DOHH2 (cell line): ENCODE measurements around the gene VPS4A.

Experiments used
- H3F3A ChIP-seq: fragments of 200-600 bp; sonication (generic), shearing (Covaris generic); 2 replicates; pipeline ENCODE4 v1.6.0; 2016; ENCODE audit warnings: antibody characterized with exemption, mild to moderate bottlenecking; ENCODE audit not compliant: control insufficient read depth, insufficient read depth
- H3K27ac ChIP-seq: fragments of 200-600 bp; sonication (generic); 2 replicates; pipeline ENCODE4 v1.5.1; 2014; ENCODE audit warnings: low read depth, mild to moderate bottlenecking, low read length, moderate library complexity
- H3K27me3 ChIP-seq: fragments of 200-600 bp; sonication (generic); 2 replicates; pipeline ENCODE4 v1.6.1; 2014; ENCODE audit warnings: mild to moderate bottlenecking, low read length, mixed read lengths; ENCODE audit not compliant: control insufficient read depth
- H3K36me3 ChIP-seq: fragments of 200-600 bp; sonication (generic); 2 replicates; pipeline ENCODE4 v1.6.1; 2014; ENCODE audit warnings: mild to moderate bottlenecking, low read length, moderate library complexity, mixed read lengths; ENCODE audit not compliant: control insufficient read depth
- H3K4me1 ChIP-seq: fragments of 200-600 bp; sonication (generic); 2 replicates; pipeline ENCODE4 v1.6.1; 2014; ENCODE audit warnings: mild to moderate bottlenecking, low read length, mixed read lengths; ENCODE audit not compliant: control insufficient read depth
- H3K4me2 ChIP-seq: fragments of 200-600 bp; sonication (generic); 2 replicates; pipeline ENCODE4 v1.6.0; 2014; ENCODE audit warnings: mild to moderate bottlenecking, low read length, moderate library complexity
- H3K4me3 ChIP-seq: fragments of 200-600 bp; sonication (generic); 2 replicates; pipeline ENCODE4 v1.5.1; 2014; ENCODE audit warnings: mild to moderate bottlenecking, low read length, mixed read lengths
- H3K79me2 ChIP-seq: fragments of 200-600 bp; sonication (generic); 2 replicates; pipeline ENCODE4 v1.6.1; 2014; ENCODE audit warnings: mild to moderate bottlenecking, low read length, mixed read lengths; ENCODE audit not compliant: control insufficient read depth
- H3K9me2 ChIP-seq: fragments of 200-600 bp; sonication (generic); replicated peaks from 2 replicates; pipeline ENCODE4 v1.6.1; 2014; ENCODE audit warnings: mild to moderate bottlenecking, low read length, mixed read lengths; ENCODE audit not compliant: control insufficient read depth
- H3K9me3 ChIP-seq: fragments of 200-600 bp; sonication (generic); 2 replicates; pipeline ENCODE4 v1.6.1; 2014; ENCODE audit warnings: antibody characterized with exemption, low read length, mixed read lengths; ENCODE audit not compliant: control insufficient read depth, insufficient read depth
- H4K20me1 ChIP-seq: fragments of 200-600 bp; sonication (generic); 2 replicates; pipeline ENCODE4 v1.6.0; 2014; ENCODE audit warnings: low read depth, mild to moderate bottlenecking, antibody characterized with exemption, low read length, moderate library complexity; ENCODE audit not compliant: control insufficient read depth, insufficient read depth
- CTCF ChIP-seq: fragments of 200-600 bp; sonication (generic); IDR thresholded peaks from one replicate; pipeline ENCODE4 v1.5.1; 2014; ENCODE audit warnings: antibody characterized with exemption, mild to moderate bottlenecking, low read depth, low read length; ENCODE audit not compliant: poor library complexity, severe bottlenecking
- EZH2phosphoT487 ChIP-seq: fragments of 200-600 bp; sonication (generic); IDR thresholded peaks from 2 replicates; pipeline ENCODE4 v1.6.1; 2017; ENCODE audit warnings: borderline replicate concordance, mild to moderate bottlenecking, antibody characterized with exemption, low read length, moderate library complexity, mixed read lengths

The VPS4A gene

GRCh38 chr16:69311533-69312387 is 610 bp downstream of the VPS4A start:
- Histone ChIP-seq H3K9me3 (no peaks in the 10 kb centered on the region), H3K36me3 (peaks cover 43% of the 10 kb centered on the region), H3K9me2 (no peaks in the 10 kb centered on the region), H3K27ac (peak overlapping the region; percentile 61), H3K4me3 (peak overlapping the region; percentile 95), H3K79me2 (peaks cover 55% of the 10 kb centered on the region), H3K4me1 (peaks cover 12% of the 10 kb centered on the region), H3K4me2 (peak overlapping the region; percentile 81), H3K27me3 (no peaks in the 10 kb centered on the region), H4K20me1 (peaks cover 6% of the 10 kb centered on the region), H3F3A (peaks cover 13% of the 10 kb centered on the region)
- TF ChIP-seq CTCF (peak; percentile 44), EZH2phosphoT487 (no peak)

GRCh38 chr16:69313469-69313868 is 2.3 kb downstream of the VPS4A start:
- Histone ChIP-seq H3K4me3 (no peak overlapping the region), H4K20me1 (peaks cover 6% of the 10 kb centered on the region), H3F3A (peaks cover 6% of the 10 kb centered on the region; the same call in 1 of the 2 replicates), H3K27ac (no peak overlapping the region), H3K4me2 (no peak overlapping the region), H3K79me2 (peaks cover 60% of the 10 kb centered on the region), H3K36me3 (peaks cover 53% of the 10 kb centered on the region), H3K9me3 (no peaks in the 10 kb centered on the region), H3K27me3 (no peaks in the 10 kb centered on the region), H3K4me1 (peaks cover 12% of the 10 kb centered on the region), H3K9me2 (no peaks in the 10 kb centered on the region)
- TF ChIP-seq CTCF (no peak), EZH2phosphoT487 (no peak)

DNA sequence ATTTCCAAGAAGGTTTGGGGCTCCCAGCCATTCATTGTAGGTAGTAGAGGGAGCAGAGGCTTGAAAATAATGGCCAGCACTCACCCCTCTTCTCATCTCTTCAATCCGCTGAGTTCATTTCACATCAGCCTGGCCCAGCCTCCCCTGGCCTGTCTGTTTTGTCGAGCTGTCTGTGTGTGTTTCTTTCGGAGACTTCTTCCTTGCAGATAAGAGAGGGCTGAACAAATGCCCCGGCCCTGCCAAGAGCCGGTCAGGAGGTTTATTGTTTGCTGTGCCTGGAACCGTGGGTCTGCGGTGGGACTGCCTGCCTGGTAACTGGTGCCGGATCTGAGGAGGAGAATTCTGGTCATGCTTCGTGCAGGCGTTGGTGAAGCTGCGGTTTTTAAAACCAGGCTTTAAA is 3.4 kb downstream of the VPS4A start:
- no peaks in the 10 kb centered on the region for H3K9me3 ChIP-seq
- peaks cover 6% of the 10 kb centered on the region for H4K20me1 ChIP-seq
- H3K36me3 ChIP-seq: peaks cover 64% of the 10 kb centered on the region
- H3K9me2 ChIP-seq: no peaks in the 10 kb centered on the region
- TF ChIP-seq CTCF (no peak), EZH2phosphoT487 (no peak)
- no peaks in the 10 kb centered on the region for H3F3A ChIP-seq
- H3K4me1 ChIP-seq: peaks cover 12% of the 10 kb centered on the region
- H3K4me3 ChIP-seq: no peak overlapping the region
- H3K27me3 ChIP-seq: no peaks in the 10 kb centered on the region
- no peak overlapping the region for H3K4me2 ChIP-seq
- peaks cover 60% of the 10 kb centered on the region for H3K79me2 ChIP-seq
- no peak overlapping the region for H3K27ac ChIP-seq
